Breast epithelium (tissue), 3 donors: ENCODE results near the gene BRINP1.

Source experiments
- CTCF ChIP-seq, 3 donors: fragments of 450-650 bp; IDR thresholded peaks; one replicate each; pipeline ENCODE4 v1.5.1; 2016 to 2017; ENCODE audit warnings: antibody characterized with exemption in 3 of 3, mild to moderate bottlenecking in 3 of 3, moderate library complexity in 3 of 3
- POLR2AphosphoS5 ChIP-seq, 3 donors: sonication (generic); formaldehyde crosslinking; IDR thresholded peaks; one replicate each; pipeline ENCODE4 v1.6.1; 2017; ENCODE audit warnings: antibody characterized with exemption in 3 of 3

DNA sequence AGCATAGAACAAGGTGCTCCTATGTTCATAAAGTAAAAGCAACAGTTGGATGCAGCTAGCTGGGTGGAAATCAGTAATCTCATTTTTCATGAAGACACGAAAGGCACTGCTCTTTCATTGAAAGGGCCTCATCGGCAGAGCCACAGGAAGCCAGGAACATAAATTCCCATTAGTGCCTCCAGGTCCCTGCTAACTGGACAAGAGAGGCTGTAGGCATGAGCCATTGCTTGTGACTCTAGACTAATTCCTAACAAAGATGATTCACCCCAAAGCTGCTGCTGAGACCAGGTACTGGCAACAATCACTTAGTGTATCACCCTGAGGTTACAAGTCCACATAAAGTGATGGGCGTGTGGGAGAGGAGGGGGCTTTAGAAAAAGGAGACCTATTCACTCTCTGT is 141.8 kb downstream of the BRINP1 start:
- TF ChIP-seq POLR2AphosphoS5 (IDR thresholded peaks at IDR 0.05) = no peak
- TF ChIP-seq CTCF (IDR thresholded peaks at IDR 0.05) = no peak
